GM12864 (cell line): Measurements from ENCODE around the gene ICAM5.

Experiments
- DNase-seq: peaks from one replicate; pipeline ENCODE4 v3.0.0-alpha.2; 2011; ENCODE audit warnings: low read depth
- H3K4me3 ChIP-seq: 2 replicates; pipeline ENCODE4 v1.5.1; 2011; ENCODE audit warnings: mild to moderate bottlenecking, low read depth, low read length, control low read depth
- TF ChIP-seq, protein P1 (sequence below): IDR thresholded peaks from 2 replicates; pipeline ENCODE4 v1.5.1; 2011; ENCODE audit warnings: low read depth, mild to moderate bottlenecking, moderate library complexity, low read length, control low read depth, inconsistent platforms; ENCODE audit errors: missing control alignments

Gene ICAM5

DNA sequence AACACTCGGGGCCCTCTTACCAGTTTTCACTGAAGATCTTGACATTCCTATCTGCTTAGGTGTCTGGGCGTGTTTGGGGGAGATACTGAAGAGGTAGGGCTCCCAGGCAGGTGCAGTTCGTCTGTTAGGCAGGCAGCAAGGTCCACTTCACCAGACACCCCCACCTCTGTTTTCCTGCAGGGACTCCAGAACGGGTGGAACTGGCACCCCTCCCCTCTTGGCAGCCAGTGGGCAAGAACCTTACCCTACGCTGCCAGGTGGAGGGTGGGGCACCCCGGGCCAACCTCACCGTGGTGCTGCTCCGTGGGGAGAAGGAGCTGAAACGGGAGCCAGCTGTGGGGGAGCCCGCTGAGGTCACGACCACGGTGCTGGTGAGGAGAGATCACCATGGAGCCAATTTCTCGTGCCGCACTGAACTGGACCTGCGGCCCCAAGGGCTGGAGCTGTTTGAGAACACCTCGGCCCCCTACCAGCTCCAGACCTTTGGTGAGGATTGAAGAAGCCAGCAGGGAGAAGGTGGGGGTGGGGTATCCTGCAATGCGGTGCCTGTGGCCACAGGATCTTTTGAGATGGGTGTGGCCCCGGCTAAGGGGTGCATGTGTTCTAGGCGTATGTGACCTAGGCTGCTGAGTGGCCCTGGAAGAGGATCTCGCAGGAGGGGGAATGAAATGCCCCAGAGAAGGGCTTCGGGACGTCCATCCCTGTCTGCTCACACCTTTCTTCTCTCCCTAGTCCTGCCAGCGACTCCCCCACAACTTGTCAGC is 6.3 kb upstream of the ICAM5 start:
- TF ChIP-seq, protein P1, sequence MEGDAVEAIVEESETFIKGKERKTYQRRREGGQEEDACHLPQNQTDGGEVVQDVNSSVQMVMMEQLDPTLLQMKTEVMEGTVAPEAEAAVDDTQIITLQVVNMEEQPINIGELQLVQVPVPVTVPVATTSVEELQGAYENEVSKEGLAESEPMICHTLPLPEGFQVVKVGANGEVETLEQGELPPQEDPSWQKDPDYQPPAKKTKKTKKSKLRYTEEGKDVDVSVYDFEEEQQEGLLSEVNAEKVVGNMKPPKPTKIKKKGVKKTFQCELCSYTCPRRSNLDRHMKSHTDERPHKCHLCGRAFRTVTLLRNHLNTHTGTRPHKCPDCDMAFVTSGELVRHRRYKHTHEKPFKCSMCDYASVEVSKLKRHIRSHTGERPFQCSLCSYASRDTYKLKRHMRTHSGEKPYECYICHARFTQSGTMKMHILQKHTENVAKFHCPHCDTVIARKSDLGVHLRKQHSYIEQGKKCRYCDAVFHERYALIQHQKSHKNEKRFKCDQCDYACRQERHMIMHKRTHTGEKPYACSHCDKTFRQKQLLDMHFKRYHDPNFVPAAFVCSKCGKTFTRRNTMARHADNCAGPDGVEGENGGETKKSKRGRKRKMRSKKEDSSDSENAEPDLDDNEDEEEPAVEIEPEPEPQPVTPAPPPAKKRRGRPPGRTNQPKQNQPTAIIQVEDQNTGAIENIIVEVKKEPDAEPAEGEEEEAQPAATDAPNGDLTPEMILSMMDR = no peak
- DNase-seq = no peak
- H3K4me3 ChIP-seq = no peak overlapping the region

DNA sequence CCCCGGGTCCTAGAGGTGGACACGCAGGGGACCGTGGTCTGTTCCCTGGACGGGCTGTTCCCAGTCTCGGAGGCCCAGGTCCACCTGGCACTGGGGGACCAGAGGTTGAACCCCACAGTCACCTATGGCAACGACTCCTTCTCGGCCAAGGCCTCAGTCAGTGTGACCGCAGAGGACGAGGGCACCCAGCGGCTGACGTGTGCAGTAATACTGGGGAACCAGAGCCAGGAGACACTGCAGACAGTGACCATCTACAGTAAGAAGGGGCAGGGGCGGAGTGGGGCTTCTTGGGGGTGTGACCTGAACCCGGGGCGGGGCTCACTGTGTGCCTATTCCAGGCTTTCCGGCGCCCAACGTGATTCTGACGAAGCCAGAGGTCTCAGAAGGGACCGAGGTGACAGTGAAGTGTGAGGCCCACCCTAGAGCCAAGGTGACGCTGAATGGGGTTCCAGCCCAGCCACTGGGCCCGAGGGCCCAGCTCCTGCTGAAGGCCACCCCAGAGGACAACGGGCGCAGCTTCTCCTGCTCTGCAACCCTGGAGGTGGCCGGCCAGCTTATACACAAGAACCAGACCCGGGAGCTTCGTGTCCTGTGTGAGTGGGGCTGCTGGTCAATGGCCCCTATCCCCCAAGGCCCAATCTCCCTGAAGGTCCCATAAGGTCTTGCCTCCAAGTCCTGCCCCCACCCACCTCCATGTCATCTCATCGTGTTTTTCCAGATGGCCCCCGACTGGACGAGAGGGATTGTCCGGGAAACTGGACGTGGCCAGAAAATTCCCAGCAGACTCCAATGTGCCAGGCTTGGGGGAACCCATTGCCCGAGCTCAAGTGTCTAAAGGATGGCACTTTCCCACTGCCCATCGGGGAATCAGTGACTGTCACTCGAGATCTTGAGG is 5.4 kb upstream of the ICAM5 start:
- no peak for DNase-seq
- no peak overlapping the region for H3K4me3 ChIP-seq
- TF ChIP-seq, protein P1 = no peak

DNA sequence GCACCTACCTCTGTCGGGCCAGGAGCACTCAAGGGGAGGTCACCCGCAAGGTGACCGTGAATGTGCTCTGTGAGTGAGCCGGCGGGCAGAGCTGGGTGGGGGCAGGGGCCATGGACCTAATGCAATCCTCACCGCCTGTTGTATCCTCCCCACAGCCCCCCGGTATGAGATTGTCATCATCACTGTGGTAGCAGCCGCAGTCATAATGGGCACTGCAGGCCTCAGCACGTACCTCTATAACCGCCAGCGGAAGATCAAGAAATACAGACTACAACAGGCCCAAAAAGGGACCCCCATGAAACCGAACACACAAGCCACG is 4.8 kb upstream of the ICAM5 start:
- TF ChIP-seq, protein P1 = no peak
- DNase-seq = no peak
- no peak overlapping the region for H3K4me3 ChIP-seq

DNA sequence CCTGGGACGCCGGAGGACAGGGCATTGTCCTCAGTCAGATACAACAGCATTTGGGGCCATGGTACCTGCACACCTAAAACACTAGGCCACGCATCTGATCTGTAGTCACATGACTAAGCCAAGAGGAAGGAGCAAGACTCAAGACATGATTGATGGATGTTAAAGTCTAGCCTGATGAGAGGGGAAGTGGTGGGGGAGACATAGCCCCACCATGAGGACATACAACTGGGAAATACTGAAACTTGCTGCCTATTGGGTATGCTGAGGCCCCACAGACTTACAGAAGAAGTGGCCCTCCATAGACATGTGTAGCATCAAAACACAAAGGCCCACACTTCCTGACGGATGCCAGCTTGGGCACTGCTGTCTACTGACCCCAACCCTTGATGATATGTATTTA is 4.4 kb upstream of the ICAM5 start:
- TF ChIP-seq, protein P1 = no peak
- H3K4me3 ChIP-seq = no peak overlapping the region
- DNase-seq = no peak

DNA sequence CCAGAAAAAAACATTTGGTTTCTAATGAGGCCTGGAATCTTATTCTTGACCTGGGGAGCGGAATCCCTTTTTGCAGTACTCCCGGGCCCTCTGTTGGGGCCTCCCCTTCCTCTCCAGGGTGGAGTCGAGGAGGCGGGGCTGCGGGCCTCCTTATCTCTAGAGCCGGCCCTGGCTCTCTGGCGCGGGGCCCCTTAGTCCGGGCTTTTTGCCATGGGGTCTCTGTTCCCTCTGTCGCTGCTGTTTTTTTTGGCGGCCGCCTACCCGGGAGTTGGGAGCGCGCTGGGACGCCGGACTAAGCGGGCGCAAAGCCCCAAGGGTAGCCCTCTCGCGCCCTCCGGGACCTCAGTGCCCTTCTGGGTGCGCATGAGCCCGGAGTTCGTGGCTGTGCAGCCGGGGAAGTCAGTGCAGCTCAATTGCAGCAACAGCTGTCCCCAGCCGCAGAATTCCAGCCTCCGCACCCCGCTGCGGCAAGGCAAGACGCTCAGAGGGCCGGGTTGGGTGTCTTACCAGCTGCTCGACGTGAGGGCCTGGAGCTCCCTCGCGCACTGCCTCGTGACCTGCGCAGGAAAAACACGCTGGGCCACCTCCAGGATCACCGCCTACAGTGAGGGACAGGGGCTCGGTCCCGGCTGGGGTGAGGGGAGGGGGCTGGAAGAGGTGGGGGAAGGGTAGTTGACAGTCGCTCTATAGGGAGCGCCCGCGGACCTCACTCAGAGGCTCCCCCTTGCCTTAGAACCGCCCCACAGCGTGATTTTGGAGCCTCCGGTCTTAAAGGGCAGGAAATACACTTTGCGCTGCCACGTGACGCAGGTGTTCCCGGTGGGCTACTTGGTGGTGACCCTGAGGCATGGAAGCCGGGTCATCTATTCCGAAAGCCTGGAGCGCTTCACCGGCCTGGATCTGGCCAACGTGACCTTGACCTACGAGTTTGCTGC is 2.7 kb upstream of the ICAM5 start, which contains the start of gene ICAM4:
ICAM4 (plus strand) TSS at position 153 of the 935 bp plus-strand sequence; CDS start at position 211, 58 bp downstream.
- peak within 1 kb of the TSS; percentile 41 for H3K4me3 ChIP-seq

DNA sequence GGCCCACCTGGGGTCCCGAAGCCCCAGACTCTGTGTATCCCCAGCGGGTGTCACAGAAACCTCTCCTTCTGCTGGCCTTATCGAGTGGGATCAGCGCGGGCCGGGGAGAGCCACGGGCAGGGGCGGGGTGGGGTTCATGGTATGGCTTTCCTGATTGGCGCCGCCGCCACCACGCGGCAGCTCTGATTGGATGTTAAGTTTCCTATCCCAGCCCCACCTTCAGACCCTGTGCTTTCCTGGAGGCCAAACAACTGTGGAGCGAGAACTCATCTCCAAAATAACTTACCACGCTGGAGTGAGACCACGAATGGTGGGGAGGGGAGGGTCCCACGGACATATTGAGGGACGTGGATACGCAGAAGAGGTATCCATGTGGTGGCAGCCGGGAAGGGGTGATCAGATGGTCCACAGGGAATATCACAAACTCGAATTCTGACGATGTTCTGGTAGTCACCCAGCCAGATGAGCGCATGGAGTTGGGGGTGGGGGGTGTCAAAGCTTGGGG is 1.0 kb upstream of the ICAM5 start:
- peak; percentile 46 for DNase-seq
- H3K4me3 ChIP-seq = peak overlapping the region; percentile 55

More for the DNA sequence above, 2.7 kb upstream of the ICAM5 start, which contains the start of gene ICAM4:
- no peak for DNase-seq
- TF ChIP-seq, protein P1 = no peak

More for the DNA sequence above, 1.0 kb upstream of the ICAM5 start:
- TF ChIP-seq, protein P1 = no peak
